ENCODE data around the gene MYH11.

The MYH11 gene

GRCh38 chr16:15769239-15769638, 87.6 kb downstream of the MYH11 start:
- TF ChIP-seq CTCF (IDR thresholded peaks at IDR 0.05; ENCODE audit: low read length) (no peak), EZH2 (IDR thresholded peaks at IDR 0.05; ENCODE audit: borderline replicate concordance, low read length) (no peak)
- Histone ChIP-seq H2AFZ (ENCODE audit: low read length) (no peak overlapping the region), H3K9me2 (ENCODE audit: low read depth, low read length) (no peaks in the 10 kb centered on the region)

GRCh38 chr16:15768201-15768600, 88.6 kb downstream of the MYH11 start:
- no peak overlapping the region for H3K27ac ChIP-seq (ENCODE audit: low read depth, low read length, poor library complexity, severe bottlenecking)
- H4K20me1 ChIP-seq (ENCODE audit: insufficient read depth, low read length), result no peaks in the 10 kb centered on the region
- no peak overlapping the region for H3K9ac ChIP-seq (ENCODE audit: low read length)
- H3K4me2 ChIP-seq (ENCODE audit: low read length), result no peak overlapping the region
- no peaks in the 10 kb centered on the region for H3K27me3 ChIP-seq (ENCODE audit: insufficient read depth, low read length)
- H3F3A ChIP-seq (ENCODE audit: insufficient read depth, low read length), result no peaks in the 10 kb centered on the region
- no peaks in the 10 kb centered on the region for H3K9me3 ChIP-seq (ENCODE audit: low read length)
- no peak overlapping the region for H3K4me3 ChIP-seq (ENCODE audit: low read depth, low read length, poor library complexity, severe bottlenecking)
- H3K4me1 ChIP-seq (ENCODE audit: insufficient read depth, low read length, severe bottlenecking), result peaks cover 4% of the 10 kb centered on the region
- no peaks in the 10 kb centered on the region for H3K9me2 ChIP-seq (ENCODE audit: low read depth, low read length)
- no peak overlapping the region for H2AFZ ChIP-seq (ENCODE audit: low read length)
- no peak for TF ChIP-seq CTCF (IDR thresholded peaks at IDR 0.05; ENCODE audit: low read length)
- no peak for TF ChIP-seq EZH2 (IDR thresholded peaks at IDR 0.05; ENCODE audit: borderline replicate concordance, low read length)
- H3K79me2 ChIP-seq (ENCODE audit: insufficient read depth, low read length), result no peaks in the 10 kb centered on the region
- H3K36me3 ChIP-seq (ENCODE audit: insufficient read depth, low read length), result no peaks in the 10 kb centered on the region

More at GRCh38 chr16:15769239-15769638, 87.6 kb downstream of the MYH11 start:
- Histone ChIP-seq H3F3A (ENCODE audit: insufficient read depth, low read length) (no peaks in the 10 kb centered on the region), H3K9me3 (ENCODE audit: low read length) (no peaks in the 10 kb centered on the region), H3K27me3 (ENCODE audit: insufficient read depth, low read length) (no peaks in the 10 kb centered on the region), H3K36me3 (ENCODE audit: insufficient read depth, low read length) (no peaks in the 10 kb centered on the region), H3K27ac (ENCODE audit: low read depth, low read length, poor library complexity, severe bottlenecking) (no peak overlapping the region), H3K79me2 (ENCODE audit: insufficient read depth, low read length) (no peaks in the 10 kb centered on the region), H3K4me2 (ENCODE audit: low read length) (no peak overlapping the region), H3K9ac (ENCODE audit: low read length) (no peak overlapping the region), H4K20me1 (ENCODE audit: insufficient read depth, low read length) (no peaks in the 10 kb centered on the region), H3K4me3 (ENCODE audit: low read depth, low read length, poor library complexity, severe bottlenecking) (no peak overlapping the region), H3K4me1 (ENCODE audit: insufficient read depth, low read length, severe bottlenecking) (peaks cover 4% of the 10 kb centered on the region)

GRCh38 chr16:15766918-15767317, 89.9 kb downstream of the MYH11 start:
- Histone ChIP-seq H3K9me2 (ENCODE audit: low read depth, low read length) (no peaks in the 10 kb centered on the region), H3K9me3 (ENCODE audit: low read length) (no peaks in the 10 kb centered on the region), H2AFZ (ENCODE audit: low read length) (no peak overlapping the region), H4K20me1 (ENCODE audit: insufficient read depth, low read length) (no peaks in the 10 kb centered on the region), H3K79me2 (ENCODE audit: insufficient read depth, low read length) (no peaks in the 10 kb centered on the region), H3K4me3 (ENCODE audit: low read depth, low read length, poor library complexity, severe bottlenecking) (no peak overlapping the region), H3F3A (ENCODE audit: insufficient read depth, low read length) (no peaks in the 10 kb centered on the region), H3K36me3 (ENCODE audit: insufficient read depth, low read length) (no peaks in the 10 kb centered on the region), H3K27ac (ENCODE audit: low read depth, low read length, poor library complexity, severe bottlenecking) (no peak overlapping the region), H3K9ac (ENCODE audit: low read length) (no peak overlapping the region), H3K4me2 (ENCODE audit: low read length) (no peak overlapping the region), H3K27me3 (ENCODE audit: insufficient read depth, low read length) (no peaks in the 10 kb centered on the region), H3K4me1 (ENCODE audit: insufficient read depth, low read length, severe bottlenecking) (peaks cover 4% of the 10 kb centered on the region)
- TF ChIP-seq CTCF (IDR thresholded peaks at IDR 0.05; ENCODE audit: low read length), result no peak
- TF ChIP-seq EZH2 (IDR thresholded peaks at IDR 0.05; ENCODE audit: borderline replicate concordance, low read length), result no peak

Measured in OCI-LY1 (cell line).